ENCODE measurements around the gene ERGIC1. TPM values are rescaled to one million over a fixed set of nuclear protein-coding genes. Genes with fewer than 3 reads are reported as not detected.

The ERGIC1 gene
- total RNA-seq, 1 experiment from 2014 or later = 77.0 TPM

DNA sequence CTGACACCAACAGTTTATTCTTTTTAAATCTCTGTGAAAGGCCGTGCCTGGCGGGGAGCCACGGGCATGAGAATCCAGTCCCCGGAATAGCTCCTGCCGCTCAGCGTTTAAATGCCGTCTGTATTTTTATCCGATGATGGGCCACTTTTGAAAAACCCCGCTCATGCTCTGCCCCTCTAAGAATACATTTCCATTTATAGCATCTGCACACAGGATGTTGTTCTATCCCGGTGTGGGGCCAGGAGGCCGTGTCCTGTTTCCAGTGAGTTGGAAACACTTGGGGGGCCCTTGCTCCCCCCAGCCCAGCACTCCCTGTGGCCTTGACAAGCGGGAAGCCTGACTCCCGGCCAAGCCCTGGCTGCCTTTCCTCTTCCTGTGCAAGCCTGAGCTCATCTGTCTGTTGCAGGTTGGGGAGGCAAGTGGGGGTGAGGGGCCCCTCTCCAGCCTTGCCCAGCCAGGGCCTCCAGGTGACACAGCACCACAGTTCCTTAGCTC, 39.0 kb downstream of the ERGIC1 start:
- WGBS (ENCODE audit: extremely low coverage, insufficient read length, low lambda C conversion rate) = no CpG with 5 or more reads among the region's 13 CpGs
- Histone ChIP-seq H4K5ac (ENCODE audit: insufficient read length, low read depth, low read length) (no peak overlapping the region), H3T11ph (ENCODE audit: low read length) (no peak overlapping the region), H3K14ac (ENCODE audit: insufficient read depth, low read length) (peak overlapping the region; percentile 25; the same call in 1 of the 2 replicates), H2AFZ (ENCODE audit: low read length) (no peak overlapping the region), H4K8ac (replicated peaks; ENCODE audit: insufficient read length, low read depth, low read length) (no peak overlapping the region), H2BK20ac (ENCODE audit: low read depth, low read length, poor library complexity, severe bottlenecking) (no peak overlapping the region), H3K4me2 (ENCODE audit: insufficient read depth, insufficient read length, low read length) (no peak overlapping the region), H3K23me2 (ENCODE audit: insufficient read length, low read depth, low read length, poor library complexity, severe bottlenecking) (no peaks in the 10 kb centered on the region), H3K79me1 (ENCODE audit: insufficient read depth, low read depth, low read length, poor library complexity, severe bottlenecking) (peaks cover 5% of the 10 kb centered on the region), H2AK5ac (ENCODE audit: insufficient read length, low read length) (no peak overlapping the region), H2BK5ac (ENCODE audit: insufficient read length, low read length) (no peak overlapping the region), H2BK120ac (ENCODE audit: low read depth, low read length, poor library complexity, severe bottlenecking) (no peak overlapping the region), H4K91ac (ENCODE audit: insufficient read length, low read depth, low read length) (no peak overlapping the region), H3K79me2 (ENCODE audit: insufficient read depth, low read length) (no peaks in the 10 kb centered on the region), H3K4me1 (ENCODE audit: insufficient read depth, low read length) (no peaks in the 10 kb centered on the region; the same call in none of the 2 replicates), H3K9ac (ENCODE audit: extremely low read depth, insufficient read length, low read length) (no peak overlapping the region), H3K56ac (ENCODE audit: insufficient read length, low read depth, low read length) (no peak overlapping the region), H2BK15ac (ENCODE audit: low read depth, low read length) (no peak overlapping the region), H3K9me3 (ENCODE audit: control insufficient read depth, low read depth, low read length) (no peaks in the 10 kb centered on the region), H3K27me3 (ENCODE audit: insufficient read depth, low read length) (no peaks in the 10 kb centered on the region), H3K23ac (ENCODE audit: insufficient read length, low read depth, low read length) (no peak overlapping the region), H3K4ac (ENCODE audit: low read depth, low read length) (no peak overlapping the region), H3K27ac (ENCODE audit: insufficient read length, low read depth, low read length) (no peak overlapping the region), H4K20me1 (ENCODE audit: control insufficient read depth, insufficient read depth, insufficient read length) (no peaks in the 10 kb centered on the region), H2BK12ac (ENCODE audit: insufficient read length, low read depth, low read length) (no peak overlapping the region), H3K18ac (ENCODE audit: insufficient read length, low read depth, low read length) (no peak overlapping the region)
- TF ChIP-seq, protein P1, sequence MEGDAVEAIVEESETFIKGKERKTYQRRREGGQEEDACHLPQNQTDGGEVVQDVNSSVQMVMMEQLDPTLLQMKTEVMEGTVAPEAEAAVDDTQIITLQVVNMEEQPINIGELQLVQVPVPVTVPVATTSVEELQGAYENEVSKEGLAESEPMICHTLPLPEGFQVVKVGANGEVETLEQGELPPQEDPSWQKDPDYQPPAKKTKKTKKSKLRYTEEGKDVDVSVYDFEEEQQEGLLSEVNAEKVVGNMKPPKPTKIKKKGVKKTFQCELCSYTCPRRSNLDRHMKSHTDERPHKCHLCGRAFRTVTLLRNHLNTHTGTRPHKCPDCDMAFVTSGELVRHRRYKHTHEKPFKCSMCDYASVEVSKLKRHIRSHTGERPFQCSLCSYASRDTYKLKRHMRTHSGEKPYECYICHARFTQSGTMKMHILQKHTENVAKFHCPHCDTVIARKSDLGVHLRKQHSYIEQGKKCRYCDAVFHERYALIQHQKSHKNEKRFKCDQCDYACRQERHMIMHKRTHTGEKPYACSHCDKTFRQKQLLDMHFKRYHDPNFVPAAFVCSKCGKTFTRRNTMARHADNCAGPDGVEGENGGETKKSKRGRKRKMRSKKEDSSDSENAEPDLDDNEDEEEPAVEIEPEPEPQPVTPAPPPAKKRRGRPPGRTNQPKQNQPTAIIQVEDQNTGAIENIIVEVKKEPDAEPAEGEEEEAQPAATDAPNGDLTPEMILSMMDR (conservative IDR thresholded peaks at IDR 0.05) = no peak
- Mint-ChIP-seq H3K27ac (peak overlapping the region; percentile 42 to 72 (median 59); a peak in 5 of 7 replicates), H3K27me3 (ENCODE audit: low read depth) (no peaks in the 10 kb centered on the region), H3K9me3 (no peaks in the 10 kb centered on the region), H3K4me3 (peak overlapping the region in 1 of 2 experiments; percentile 40; a peak in 2 of 5 replicates), H3K4me1 (peaks cover 12 to 21% of the 10 kb centered on the region in 2 experiments; a peak in 3 of 4 replicates), H3K36me3 (ENCODE audit: insufficient read depth in 1 of 3, low read depth in 3 of 3) (peaks cover 0 to 2% (median 0%) of the 10 kb centered on the region in 3 experiments; a peak in 1 of 7 replicates)
- no peak for DNase-seq

All from H9 (cell line).